Urinary bladder (tissue), 4 donors: Measurements from ENCODE around the gene FBXO46. TPM values are rescaled to one million over a fixed set of nuclear protein-coding genes. Genes with fewer than 3 reads are reported as not detected.
A peak's percentile ranks its signal among the peaks of the same experiment; 100 is the strongest.
"Not testable (repeated sequence)": the region's sequence is repeated elsewhere in the genome, so short reads cannot be mapped to it uniquely, and the experiment has no call there.

Experiments used
- DNase-seq: peaks from one replicate; pipeline ENCODE4 v3.0.0-alpha.2; 2015; ENCODE audit errors: extremely low spot score
- H3K27ac ChIP-seq: one replicate; pipeline ENCODE4 v1.5.1; 2013; ENCODE audit warnings: low read depth, mild to moderate bottlenecking, moderate library complexity
- H3K36me3 ChIP-seq: one replicate; pipeline ENCODE4 v1.6.1; 2013; ENCODE audit warnings: mild to moderate bottlenecking, moderate library complexity; ENCODE audit not compliant: insufficient read depth
- H3K4me1 ChIP-seq: one replicate; pipeline ENCODE4 v1.6.1; 2013; ENCODE audit warnings: mild to moderate bottlenecking, moderate library complexity; ENCODE audit not compliant: insufficient read depth
- H3K4me3 ChIP-seq: one replicate; pipeline ENCODE4 v1.5.1; 2013; ENCODE audit warnings: low read depth, low read length
- WGBS: extraction: QIAGEN DNeasy Blood & Tissue Kit; methylation state at CpG from one replicate; pipeline ENCODE4 v1.1.7; 2013; 5-methylcytosine and 5-hydroxymethylcytosine counted together
- polyA plus RNA-seq: library from polyadenylated mRNA; stranded (reverse); fragments of 200-250 nt; gene quantifications from one replicate; pipeline ENCODE4 v1.2.3, GENCODE V29; 2013
- total RNA-seq: library from RNA; depleted of rRNA; stranded (reverse); fragments of >200 nt; gene quantifications from one replicate; pipeline ENCODE4 v1.2.3, GENCODE V29; 2014
- donor health status: healthy with polysubstance abuse.
- donor health status: healthy.

Gene FBXO46
- total and polyA plus RNA-seq, 2 donors, result 4.3 to 11.0 TPM

GRCh38 chr19:45701676-45702075 lies 29.0 kb downstream of the FBXO46 start:
- H3K4me3 ChIP-seq, result no peak overlapping the region
- WGBS, result 79% methylated on average over 7 of the region's 7 CpGs

GRCh38 chr19:45693106-45693788 lies 37.4 kb downstream of the FBXO46 start:
- H3K36me3 ChIP-seq, result peaks cover 3% of the 10 kb centered on the region
- no peak for DNase-seq
- H3K4me3 ChIP-seq, result peak overlapping the region; percentile 65
- H3K4me1 ChIP-seq, result no peaks in the 10 kb centered on the region
- H3K27ac ChIP-seq, result peak overlapping the region; percentile 81
- WGBS, result 1% methylated on average over 22 of the region's 22 CpGs

More at GRCh38 chr19:45701676-45702075, 29.0 kb downstream of the FBXO46 start:
- no peak for DNase-seq
- H3K27ac ChIP-seq, result no peak overlapping the region
- H3K4me1 ChIP-seq, result no peaks in the 10 kb centered on the region
- H3K36me3 ChIP-seq, result no peaks in the 10 kb centered on the region

GRCh38 chr19:45692187-45693105 lies 38.2 kb downstream of the FBXO46 start, which contains the start of gene QPCTL:
Gene QPCTL (plus strand): TSS chr19:45692666. CDS start chr19:45692704, 38 bp downstream.
- DNase-seq, result peak; percentile 97
- H3K36me3 ChIP-seq, result peaks cover 3% of the 10 kb centered on the region
- no peaks in the 10 kb centered on the region for H3K4me1 ChIP-seq
- H3K4me3 ChIP-seq, result peak within 1 kb of the TSS; percentile 65
- WGBS, result under 1% methylated on average over 70 of the region's 70 CpGs
- peak within 1 kb of the TSS; percentile 97 for H3K27ac ChIP-seq

GRCh38 chr19:45691516-45692186 lies 39.0 kb downstream of the FBXO46 start, which contains the start of gene SNRPD2:
Gene SNRPD2 (minus strand): TSS chr19:45691953. CDS start chr19:45691888, 65 bp downstream.
- no peaks in the 10 kb centered on the region for H3K4me1 ChIP-seq

GRCh38 chr19:45687599-45687998 lies 43.1 kb downstream of the FBXO46 start:
- no peak overlapping the region for H3K4me3 ChIP-seq
- WGBS, result 91% methylated on average over 9 of the region's 9 CpGs
- no peak overlapping the region for H3K27ac ChIP-seq
- H3K36me3 ChIP-seq, result no peaks in the 10 kb centered on the region
- H3K4me1 ChIP-seq, result no peaks in the 10 kb centered on the region
- DNase-seq, result no peak

More at GRCh38 chr19:45691516-45692186, 39.0 kb downstream of the FBXO46 start, which contains the start of gene SNRPD2:
- Histone ChIP-seq H3K4me3 (peak within 1 kb of the TSS; percentile 65), H3K36me3 (peaks cover 3% of the 10 kb centered on the region), H3K27ac (peak within 1 kb of the TSS; percentile 97)
- peak; percentile 94 for DNase-seq
- under 1% methylated on average over 36 of the region's 36 CpGs for WGBS

- 86% methylated on average over 11 of the region's 11 CpGs for WGBS
- not testable (repeated sequence) for H3K27ac ChIP-seq, DNase-seq, H3K36me3 ChIP-seq, H3K4me3 ChIP-seq, H3K4me1 ChIP-seq
Observed at GRCh38 chr19:45685045-45685444, 45.7 kb downstream of the FBXO46 start.

GRCh38 chr19:45682908-45683307 lies 47.8 kb downstream of the FBXO46 start:
- H3K4me3 ChIP-seq, result no peak overlapping the region

GRCh38 chr19:45682117-45682516 lies 48.6 kb downstream of the FBXO46 start:
- no peak for DNase-seq
- no peaks in the 10 kb centered on the region for H3K4me1 ChIP-seq
- H3K36me3 ChIP-seq, result no peaks in the 10 kb centered on the region
- WGBS, result 62% methylated on average over 8 of the region's 8 CpGs
- H3K27ac ChIP-seq, result peak overlapping the region; percentile 62
- H3K4me3 ChIP-seq, result no peak overlapping the region

More at GRCh38 chr19:45682908-45683307, 47.8 kb downstream of the FBXO46 start:
- no peaks in the 10 kb centered on the region for H3K36me3 ChIP-seq
- H3K4me1 ChIP-seq, result no peaks in the 10 kb centered on the region
- DNase-seq, result no peak
- H3K27ac ChIP-seq, result no peak overlapping the region
- WGBS, result 69% methylated on average over 5 of the region's 5 CpGs

GRCh38 chr19:45681391-45682015 lies 49.2 kb downstream of the FBXO46 start:
- no peaks in the 10 kb centered on the region for H3K4me1 ChIP-seq
- 3% methylated on average over 51 of the region's 51 CpGs for WGBS
- H3K36me3 ChIP-seq, result no peaks in the 10 kb centered on the region
- peak overlapping the region; percentile 62 for H3K27ac ChIP-seq
- H3K4me3 ChIP-seq, result peak overlapping the region; percentile 1
- DNase-seq, result no peak

- WGBS, result 3% methylated on average over 49 of the region's 49 CpGs
- H3K4me1 ChIP-seq, result no peaks in the 10 kb centered on the region
- H3K27ac ChIP-seq, result no peak overlapping the region
- peak overlapping the region; percentile 35 for H3K4me3 ChIP-seq
- peak; percentile 67 for DNase-seq
- no peaks in the 10 kb centered on the region for H3K36me3 ChIP-seq
Observed at GRCh38 chr19:45677351-45678230, 53.1 kb downstream of the FBXO46 start.

- H3K4me1 ChIP-seq, result no peaks in the 10 kb centered on the region
- peak overlapping the region; percentile 35 for H3K4me3 ChIP-seq
- no peak overlapping the region for H3K27ac ChIP-seq
- WGBS, result 5% methylated on average over 28 of the region's 28 CpGs
- no peaks in the 10 kb centered on the region for H3K36me3 ChIP-seq
- DNase-seq, result no peak
Observed at GRCh38 chr19:45676851-45677263, 53.8 kb downstream of the FBXO46 start.

GRCh38 chr19:45674946-45675345 lies 55.8 kb downstream of the FBXO46 start:
- WGBS, result 54% methylated on average over 7 of the region's 7 CpGs
- H3K27ac ChIP-seq, result no peak overlapping the region
- no peak for DNase-seq

More at GRCh38 chr19:45674946-45675345, 55.8 kb downstream of the FBXO46 start:
- Histone ChIP-seq H3K4me3 (no peak overlapping the region), H3K4me1 (no peaks in the 10 kb centered on the region), H3K36me3 (no peaks in the 10 kb centered on the region)
